Measurements from ENCODE around the gene ABCA2.

DNA sequence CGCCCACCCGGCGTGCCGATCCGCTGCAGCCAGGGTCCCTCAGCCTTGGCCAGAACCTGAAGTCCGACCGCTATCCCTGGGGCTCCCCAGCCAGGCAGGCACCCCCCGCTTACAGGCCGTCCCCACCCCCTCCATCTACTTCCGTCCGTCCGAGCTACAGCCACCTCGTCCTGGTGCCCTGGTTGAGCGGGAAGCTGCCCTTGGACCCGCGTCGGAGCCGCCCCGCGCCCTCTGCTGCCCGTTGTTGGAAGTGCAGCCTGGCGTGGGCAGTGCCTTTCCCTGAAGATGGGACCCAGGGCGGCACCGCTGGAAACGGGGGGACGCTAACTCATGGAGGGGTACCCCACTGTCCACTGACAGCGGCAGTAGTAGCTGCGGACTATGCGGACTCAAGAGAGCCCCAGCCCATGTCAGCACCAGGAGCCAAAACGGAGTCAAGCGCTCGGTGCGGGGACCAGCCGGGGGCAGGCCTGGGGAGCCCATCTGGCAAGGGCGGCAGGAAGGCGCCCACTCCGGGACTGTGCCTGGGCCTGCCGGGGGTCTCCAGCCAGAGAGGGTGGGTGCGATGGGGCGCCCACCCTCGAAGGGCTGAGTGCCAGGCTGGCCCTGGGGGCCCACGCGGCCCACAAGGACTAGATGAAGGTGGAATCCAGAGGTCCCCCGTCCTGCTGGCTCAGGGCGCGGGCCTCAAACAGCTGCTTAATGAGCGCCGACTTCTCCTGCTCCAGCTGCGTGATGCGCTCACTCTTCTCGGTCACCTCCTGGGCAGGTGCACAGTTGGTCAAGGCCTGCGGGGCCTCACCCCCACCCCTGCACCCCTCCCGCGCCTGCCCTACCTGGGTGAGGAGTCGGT lies 36.2 kb upstream of the ABCA2 start:
- no peak for TF ChIP-seq POLR2A (IDR thresholded peaks at IDR 0.05)
- TF ChIP-seq, protein P1, sequence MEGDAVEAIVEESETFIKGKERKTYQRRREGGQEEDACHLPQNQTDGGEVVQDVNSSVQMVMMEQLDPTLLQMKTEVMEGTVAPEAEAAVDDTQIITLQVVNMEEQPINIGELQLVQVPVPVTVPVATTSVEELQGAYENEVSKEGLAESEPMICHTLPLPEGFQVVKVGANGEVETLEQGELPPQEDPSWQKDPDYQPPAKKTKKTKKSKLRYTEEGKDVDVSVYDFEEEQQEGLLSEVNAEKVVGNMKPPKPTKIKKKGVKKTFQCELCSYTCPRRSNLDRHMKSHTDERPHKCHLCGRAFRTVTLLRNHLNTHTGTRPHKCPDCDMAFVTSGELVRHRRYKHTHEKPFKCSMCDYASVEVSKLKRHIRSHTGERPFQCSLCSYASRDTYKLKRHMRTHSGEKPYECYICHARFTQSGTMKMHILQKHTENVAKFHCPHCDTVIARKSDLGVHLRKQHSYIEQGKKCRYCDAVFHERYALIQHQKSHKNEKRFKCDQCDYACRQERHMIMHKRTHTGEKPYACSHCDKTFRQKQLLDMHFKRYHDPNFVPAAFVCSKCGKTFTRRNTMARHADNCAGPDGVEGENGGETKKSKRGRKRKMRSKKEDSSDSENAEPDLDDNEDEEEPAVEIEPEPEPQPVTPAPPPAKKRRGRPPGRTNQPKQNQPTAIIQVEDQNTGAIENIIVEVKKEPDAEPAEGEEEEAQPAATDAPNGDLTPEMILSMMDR (IDR thresholded peaks at IDR 0.05 in 4 of 5, conservative IDR thresholded peaks at IDR 0.05 in 1 of 5) = peak; percentile 79 to 97 (median 90)
